HG03442 (cell line): ENCODE data around the gene DDA1.
A peak's percentile ranks its signal among the peaks of the same experiment; 100 is the strongest.

ENCODE experiments used
- ATAC-seq: cut with Tn5 transposase; IDR thresholded peaks from one replicate; pipeline ENCODE4 v1.9.1; 2021; ENCODE audit warnings: mild to moderate bottlenecking, moderate library complexity; ENCODE audit not compliant: unreplicated experiment

The DDA1 gene

DNA sequence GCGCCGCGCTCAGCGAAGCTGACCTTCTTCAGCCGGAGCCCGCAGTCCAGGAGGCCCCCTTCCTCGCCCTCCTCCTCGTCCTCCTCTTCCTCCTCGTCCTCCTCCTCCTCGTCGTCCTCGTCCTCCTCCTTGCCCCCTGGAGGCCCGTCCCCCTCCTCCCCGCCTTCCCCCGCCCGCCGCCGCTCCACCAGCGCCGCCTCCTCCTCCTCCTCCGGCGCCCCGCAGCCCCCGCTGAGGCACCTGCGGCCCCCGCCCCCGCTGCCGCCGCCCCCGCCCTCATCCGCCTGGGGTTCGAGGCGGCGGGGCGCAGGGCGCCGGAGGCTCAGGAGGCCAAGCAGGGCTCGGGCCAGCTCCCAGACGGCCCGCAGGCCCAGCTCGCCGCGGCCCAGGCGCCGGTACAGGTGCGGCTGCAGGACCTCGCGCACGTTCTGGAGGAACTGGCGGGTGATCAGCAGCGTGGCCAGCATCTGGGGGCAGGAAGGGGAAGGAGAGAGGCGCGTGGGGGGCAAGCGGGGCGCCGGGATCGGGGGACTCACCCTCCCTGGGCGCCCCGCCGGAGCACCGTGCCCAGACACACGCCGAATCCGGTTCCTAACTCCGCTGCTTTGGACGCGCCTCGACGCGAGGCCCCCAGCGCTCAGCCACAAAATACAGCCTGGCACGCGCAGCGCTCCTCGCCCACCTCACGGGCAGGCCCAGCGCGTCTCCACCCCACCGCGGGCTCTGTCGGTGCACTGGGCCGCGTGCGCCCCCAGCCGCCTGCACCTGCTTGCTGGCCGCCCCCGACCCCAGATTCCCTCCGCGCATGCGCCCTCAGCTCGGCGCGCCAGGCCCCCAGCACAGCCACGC is 19.4 kb downstream of the DDA1 start:
- ATAC-seq: no peak

DNA sequence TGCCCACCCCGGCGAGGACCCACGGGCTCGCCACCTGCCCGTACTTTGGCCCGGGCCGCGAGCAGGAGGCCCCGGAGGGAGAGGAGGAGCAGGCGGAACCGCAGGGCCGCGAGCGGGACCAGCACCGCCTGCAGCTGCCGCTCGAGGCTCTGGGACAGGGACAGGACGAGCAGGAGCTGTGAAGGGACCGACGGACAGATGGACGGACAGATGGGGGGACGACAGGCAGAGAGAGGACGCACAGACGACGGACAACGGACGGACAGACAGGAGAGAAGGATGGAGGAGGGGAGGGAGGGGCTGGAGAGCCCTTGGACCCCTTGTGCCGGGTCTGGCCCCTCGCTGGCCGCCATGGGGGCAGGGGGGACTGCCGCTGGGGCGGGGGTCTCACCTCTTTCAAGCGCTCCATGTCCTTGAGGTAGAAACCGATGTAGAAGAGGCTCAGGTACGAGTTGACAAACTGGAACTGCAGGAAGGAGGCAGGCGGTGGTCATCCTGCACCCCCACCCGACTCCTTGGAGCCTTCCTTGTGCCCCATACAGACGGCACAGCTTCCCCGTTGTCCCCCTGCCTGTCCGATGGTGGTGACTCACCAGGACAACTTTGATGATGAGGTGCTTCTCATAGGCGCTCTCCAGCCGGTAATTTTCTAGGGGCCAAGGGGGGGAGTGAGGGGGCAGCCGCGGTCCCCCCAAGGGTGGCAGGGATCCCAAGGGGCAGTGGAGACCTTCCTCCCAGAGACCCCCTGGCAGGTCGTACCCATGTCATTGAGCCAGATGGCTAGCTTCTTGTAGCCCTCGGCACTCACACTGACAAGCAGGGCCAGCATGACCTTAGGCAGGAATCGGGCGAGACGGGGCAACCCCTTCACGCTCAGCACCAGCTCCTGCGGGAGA is 20.3 kb downstream of the DDA1 start:
- no peak for ATAC-seq

DNA sequence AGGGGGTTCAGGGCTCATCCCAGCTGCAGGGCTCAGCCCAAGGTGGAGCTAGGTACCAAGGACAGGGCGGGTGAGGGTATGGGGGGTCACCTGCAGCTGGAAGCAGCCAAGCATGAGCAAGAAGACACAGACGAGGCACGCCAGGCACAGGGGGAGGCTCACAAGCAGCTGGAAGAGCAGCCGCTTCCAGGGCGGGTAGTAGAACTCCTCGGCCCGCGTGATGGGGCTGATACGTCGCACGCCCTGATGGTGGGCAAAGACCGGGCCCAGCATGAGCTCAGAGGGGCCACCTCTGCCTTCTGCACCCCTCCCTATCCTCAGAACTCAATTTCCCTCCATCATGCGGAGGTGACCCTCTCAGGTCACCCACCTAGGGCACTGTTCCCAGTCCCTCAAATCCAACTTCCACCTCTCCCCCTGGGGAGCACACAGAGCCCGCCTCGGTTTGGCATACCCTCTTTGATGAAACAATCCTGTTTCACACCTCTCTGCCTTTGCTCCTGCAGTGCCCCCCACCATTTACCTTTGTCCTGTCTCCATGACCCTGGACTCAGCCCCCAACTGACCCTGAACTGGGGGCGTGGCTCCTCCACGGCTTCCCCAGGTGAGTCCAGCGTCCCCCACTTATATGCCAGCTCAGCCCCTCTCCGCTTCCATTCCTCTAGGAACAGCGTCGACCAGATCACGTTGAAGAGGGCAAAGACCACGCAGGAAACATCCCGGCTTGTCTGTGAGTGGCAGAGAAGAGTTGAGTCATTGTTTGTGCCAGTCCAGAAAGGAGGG is 21.1 kb downstream of the DDA1 start:
- no peak for ATAC-seq

DNA sequence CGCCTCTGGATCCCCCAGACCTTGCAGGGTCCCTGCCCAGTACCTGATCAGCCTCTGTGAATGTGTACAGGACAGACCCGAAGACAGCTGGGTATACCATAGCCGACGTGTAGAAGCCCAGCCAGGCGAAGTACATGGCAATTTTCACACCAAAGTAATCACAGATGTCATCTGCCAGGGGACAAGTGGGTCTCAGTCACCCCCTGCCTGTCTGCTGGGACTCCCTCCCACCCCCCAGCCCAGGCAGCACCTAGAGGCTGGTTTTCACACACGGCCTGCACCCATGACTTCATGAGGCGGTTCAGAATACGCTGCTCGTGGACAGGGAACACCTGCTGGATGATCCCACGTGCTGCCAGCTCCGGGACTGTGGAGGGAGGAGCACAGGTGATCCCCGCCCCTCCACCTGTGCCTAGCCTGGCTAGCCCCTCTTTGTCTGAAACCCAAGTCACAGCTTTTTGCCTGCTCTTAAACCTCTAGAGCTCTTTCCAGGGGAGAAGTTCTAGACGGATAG is 21.7 kb downstream of the DDA1 start:
- ATAC-seq: no peak

DNA sequence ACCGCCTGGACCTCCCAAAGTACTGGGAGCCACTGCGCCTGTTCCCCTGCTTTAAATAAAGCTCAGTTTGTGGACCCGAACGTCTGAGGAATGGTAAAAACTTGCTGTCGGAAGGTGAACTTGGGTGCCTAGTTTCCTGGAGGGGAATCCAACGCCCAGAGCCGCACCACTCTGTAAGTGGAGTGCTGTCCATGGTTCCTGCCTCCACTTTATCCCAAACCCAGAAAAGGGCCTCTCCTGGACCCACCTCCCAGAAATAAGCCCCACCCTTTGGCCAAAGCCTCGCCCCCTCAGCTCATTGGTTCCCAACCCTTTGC is 23.0 kb downstream of the DDA1 start:
- ATAC-seq: no peak

DNA sequence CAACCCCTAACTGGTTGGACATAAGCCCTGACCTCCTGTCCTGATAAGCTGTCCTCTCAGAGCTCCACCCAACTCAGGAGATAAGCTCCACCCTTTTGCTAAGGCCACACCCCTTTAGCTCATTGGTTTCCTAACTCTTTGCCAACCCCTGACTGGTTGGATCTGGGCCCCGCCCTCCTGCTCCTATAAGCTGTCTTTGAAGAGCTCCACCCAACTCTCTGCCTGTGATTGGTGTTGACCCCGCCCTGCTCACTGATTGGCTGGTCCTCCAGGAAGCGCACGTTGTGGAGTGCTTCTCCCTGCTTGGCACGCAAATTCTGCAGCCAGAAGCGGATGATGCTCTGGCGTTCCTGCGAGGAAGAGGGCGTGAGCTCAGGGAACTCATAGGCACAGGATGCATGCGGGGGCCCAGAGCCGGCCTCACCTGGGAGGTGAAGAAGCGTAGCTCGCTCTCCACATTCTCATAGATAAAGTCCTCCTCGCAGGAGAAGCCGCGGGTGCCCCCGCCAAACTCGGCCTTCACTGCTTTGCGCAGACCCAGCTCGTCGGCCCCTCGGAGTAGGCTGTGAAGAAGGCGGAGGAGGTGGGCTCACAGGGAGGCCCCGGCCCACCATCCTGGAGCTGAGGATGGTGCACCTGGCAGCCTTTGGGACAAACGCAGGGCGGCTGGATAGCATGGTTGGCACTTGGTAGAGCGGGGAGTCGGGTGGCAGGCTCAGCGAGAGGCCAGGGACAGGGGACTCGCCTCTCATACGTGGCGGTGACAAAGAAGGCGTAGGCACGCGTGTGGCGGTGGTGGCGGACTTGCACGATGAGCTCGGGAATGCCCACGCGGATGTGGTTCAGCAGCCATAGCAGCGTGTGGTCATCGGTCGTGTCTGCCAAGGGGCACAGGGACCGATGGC is 23.6 kb downstream of the DDA1 start:
- no peak for ATAC-seq

DNA sequence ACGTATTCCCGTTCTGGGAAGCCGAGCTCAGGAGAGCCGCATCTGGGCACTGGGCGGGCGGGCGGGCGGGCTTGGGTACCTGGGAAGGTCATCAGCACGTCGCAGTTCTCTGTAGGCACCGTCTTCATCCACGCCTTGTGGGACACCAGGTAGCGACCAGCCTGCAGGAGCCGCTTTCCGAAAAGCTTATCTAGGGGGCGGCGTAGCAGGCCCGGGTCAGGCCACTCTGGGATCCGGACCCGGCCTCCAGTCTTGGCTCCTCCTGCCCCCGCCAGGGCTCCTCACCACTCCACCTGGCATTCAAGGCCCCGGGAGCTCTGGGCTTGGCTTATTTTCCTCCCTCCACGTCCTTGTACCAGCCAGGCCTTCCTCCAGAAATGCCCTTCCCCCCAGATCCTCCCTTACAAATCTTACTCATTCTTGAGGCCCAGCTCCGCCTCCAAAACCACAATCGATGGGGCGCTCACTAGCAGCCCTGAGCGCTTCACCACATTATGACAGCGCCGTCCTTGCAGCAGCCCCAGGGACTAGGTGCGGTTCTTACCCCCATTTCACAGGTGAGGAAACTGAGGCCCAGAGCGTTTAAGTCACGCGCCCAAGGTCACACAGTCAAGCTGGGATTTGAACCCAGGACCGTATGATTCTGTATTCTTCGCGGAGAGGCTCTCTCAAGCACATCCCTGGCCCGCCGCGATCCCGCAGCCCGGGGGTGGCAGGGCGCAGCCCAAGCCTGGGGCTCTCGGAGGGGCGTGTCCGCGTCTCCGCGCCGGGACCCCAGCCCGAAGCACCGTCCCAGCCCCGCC is 24.4 kb downstream of the DDA1 start:
- no peak for ATAC-seq

DNA sequence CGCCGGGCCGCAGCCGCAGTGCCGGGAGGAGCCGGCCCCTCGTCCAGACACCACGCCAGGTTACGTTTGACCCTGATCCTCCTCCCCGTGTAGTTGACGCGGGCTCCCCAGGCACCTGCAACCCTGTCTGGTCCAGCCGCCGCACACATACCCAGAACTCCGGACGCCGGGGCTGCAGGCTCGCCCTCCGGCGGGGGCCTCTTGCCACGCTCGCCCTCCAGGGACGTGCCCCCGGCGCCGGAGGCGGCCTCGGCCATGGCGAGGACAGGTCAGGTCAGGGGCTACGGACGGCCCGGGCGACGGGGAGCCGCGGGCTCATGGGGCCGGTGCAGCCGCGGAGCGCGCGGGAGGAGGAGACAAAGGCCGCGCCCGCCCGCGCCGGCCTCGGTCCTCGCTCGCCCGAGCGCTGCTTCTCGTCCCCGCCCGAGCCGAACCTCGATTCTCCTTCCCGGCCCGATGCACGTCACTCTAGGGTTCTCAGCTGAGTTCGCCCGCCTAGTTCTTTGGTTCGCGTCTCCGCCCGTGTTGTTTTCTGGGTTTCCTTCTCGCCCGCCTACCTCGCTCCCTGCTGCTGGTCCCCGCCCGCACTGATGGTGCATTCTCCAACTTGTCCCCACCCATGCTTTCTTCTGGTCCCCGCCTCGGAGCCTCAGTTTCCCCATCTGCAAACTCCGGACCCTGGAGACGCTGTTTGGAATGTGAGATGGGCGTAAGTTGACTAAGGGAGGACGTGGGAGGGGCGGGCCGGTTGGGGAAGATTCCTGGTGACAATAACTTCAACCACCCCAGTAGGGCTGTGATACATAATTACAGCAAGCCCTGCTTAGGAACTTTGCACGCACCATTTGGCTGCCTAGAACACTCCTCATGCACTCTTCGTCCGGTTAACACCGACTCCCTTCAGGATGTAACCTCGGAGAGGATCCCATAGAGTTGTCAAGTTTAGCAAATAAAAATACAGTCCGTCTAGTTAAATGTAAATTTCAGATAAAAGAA is 25.3 kb downstream of the DDA1 start, which contains the start of gene ANO8:
TSS of gene ANO8 (minus strand) at position 442 of the 996 bp plus-strand sequence. CDS start at position 257, 185 bp downstream.
- no peak for ATAC-seq

DNA sequence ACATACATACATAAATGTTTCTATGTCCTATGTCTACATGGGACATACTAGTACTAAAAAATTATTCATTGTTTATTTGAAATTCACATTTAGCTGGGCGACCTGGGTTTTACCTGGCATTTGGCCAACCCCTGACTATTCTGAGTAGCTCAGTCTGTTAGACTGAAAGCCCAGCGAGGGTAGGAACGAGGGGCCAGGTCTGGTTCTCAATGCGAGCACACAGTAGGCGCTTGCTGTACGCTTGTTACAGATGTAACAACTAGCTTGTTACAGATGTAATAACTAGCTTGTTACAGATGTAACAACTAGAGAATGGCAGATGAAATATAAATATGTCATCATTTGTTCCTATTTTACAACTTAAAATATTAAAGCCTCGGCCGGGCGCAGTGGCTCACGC is 26.2 kb downstream of the DDA1 start:
- ATAC-seq: no peak

DNA sequence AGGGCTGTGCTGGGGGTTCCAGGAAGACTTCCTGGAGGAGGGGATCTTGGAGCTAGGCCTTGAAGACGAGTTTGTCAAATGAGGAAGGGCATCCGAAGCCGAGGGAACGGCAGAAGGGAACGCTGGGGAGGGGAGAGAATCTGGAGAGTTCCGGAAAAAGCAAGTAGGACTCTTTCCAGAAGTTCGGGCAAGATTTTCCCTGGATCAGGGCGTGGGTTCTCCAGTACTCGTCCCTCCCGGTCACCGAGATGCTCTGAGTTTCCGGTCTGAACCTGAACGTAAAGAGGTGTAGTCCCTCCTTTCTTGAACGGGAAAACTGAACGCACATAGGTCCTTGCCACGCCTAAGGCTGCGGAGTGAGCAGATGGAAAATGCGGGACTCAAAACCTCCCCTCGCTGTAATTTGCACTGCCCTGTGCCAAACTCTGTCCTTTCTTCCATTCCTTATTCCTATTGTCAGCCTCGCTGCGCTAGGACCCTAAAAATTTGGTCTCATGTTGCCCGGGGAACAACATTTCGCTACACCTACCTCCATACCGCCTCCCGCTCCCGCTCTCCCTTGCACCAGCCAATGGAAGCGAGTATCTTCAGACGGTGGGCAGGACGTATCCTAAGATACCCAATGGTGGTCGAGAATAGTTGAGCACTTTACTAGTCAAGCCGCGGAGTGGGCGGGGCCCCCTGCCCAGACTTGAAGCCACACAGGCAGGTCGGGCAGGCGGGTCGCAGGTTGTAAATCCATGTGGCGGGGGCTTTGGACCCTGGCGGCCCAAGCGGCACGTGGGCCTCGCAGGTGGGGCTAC is 27.7 kb downstream of the DDA1 start, which contains the start of gene GTPBP3:
TSS of gene GTPBP3 (plus strand) at position 682 of the 803 bp plus-strand sequence. CDS start at position 741, 59 bp downstream.
- ATAC-seq: peak; percentile 76

DNA sequence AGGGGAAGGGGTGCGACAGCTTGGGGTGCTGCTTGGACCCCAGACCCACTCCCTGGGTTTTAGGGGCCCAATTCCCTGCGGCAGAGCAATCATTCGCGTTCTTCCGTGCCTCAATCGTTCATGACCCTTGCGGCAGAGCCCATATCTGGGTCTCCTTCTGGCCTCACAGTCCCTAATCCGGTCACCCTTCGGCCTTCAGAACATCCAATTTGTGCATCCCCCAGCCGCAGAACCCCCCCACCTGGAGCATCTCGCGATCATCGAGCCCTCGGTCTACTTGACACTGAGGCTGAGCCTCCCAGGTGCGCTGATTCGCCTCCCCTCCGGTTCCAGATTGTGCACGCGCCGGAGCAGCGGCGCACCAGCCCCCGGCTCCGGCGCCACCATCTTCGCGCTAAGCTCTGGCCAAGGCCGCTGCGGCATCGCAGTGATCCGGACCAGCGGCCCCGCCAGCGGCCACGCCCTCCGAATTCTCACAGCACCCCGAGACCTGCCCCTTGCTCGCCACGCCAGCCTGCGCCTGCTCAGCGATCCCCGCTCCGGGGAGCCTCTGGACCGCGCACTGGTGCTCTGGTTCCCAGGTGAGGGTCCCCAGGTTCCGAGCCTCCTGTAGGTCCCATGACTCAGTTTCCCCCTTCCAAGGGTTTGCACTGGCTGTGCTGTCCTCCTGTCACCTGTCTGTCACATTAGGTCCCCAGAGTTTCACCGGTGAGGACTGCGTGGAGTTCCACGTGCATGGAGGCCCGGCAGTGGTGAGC is 28.5 kb downstream of the DDA1 start:
- ATAC-seq: no peak

DNA sequence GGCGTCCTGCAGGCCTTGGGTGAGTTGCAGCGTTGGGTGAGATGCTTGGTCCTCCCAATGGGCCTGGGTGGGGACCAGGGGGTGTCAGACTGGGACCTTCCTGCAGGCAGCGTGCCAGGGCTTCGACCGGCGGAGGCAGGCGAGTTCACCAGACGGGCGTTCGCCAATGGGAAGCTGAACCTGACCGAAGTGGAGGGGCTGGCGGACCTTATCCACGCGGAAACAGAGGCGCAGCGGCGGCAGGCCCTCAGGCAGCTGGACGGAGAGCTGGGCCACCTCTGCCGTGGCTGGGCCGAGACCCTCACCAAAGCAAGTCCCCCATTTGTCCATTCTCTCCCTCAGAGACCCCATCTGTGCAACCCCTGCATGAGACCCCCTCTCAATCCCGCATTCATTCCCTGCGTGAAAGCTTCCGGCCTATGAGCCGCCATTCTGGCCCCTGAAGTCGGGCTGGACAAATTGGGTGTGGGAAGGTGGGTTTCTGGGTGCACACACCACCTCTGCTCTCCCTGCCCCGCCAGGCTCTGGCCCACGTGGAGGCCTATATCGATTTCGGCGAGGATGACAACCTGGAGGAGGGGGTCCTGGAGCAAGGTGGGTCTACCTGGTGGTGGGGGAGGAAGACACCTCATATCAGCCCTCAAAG is 29.2 kb downstream of the DDA1 start:
- ATAC-seq: no peak

DNA sequence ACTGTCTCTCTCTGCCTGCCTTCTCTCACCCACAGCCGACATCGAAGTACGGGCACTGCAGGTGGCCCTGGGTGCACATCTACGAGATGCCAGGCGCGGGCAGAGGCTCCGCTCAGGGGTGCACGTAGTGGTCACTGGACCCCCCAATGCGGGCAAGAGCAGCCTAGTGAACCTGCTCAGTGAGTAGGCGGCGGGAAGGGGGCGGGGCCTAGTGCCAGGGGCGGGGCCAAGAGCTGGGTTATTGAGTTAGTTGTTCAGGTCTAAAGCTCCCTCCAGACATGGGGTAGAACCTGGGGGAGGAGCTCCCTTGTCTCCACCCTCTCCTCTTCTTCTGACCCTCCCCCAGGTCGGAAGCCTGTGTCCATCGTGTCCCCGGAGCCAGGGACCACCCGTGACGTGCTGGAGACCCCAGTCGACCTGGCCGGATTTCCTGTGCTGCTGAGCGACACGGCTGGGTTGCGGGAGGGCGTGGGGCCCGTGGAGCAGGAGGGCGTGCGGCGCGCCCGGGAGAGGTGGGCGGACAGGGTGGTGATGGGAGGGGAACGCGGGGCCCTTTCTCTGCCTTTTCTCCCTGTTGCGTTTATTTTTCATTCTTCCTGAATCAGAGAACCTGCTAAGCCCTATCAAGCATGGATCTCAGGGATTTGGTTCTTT is 29.9 kb downstream of the DDA1 start:
- ATAC-seq: no peak

DNA sequence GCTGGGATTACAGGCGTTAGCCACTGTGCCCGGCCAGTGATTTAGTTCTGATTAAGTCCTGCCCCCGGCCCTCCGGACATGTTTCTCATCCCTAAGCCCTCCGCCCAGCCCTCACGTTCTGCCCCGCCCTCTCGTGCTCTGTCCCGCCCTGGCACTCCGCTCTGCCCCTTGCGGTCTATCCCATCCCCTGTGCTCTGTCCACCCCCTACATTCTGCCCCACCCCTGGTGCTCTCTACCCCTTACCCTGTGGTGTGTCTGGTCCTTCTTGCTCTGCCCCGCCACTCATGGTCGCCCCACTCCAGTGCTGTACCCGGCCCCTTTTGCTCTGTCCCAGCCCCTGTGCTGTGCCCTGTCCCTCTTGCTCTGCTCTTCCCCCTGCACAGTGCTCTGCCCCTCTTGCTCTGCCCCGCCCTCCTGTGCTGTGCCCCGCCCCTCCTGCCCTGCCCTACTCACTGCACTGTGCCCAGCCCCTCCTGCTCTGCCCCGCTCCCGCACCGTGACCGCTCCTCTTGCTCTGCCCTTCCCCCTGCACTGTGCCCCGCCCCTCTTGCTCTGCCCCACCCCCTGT is 31.0 kb downstream of the DDA1 start:
- ATAC-seq: no peak

DNA sequence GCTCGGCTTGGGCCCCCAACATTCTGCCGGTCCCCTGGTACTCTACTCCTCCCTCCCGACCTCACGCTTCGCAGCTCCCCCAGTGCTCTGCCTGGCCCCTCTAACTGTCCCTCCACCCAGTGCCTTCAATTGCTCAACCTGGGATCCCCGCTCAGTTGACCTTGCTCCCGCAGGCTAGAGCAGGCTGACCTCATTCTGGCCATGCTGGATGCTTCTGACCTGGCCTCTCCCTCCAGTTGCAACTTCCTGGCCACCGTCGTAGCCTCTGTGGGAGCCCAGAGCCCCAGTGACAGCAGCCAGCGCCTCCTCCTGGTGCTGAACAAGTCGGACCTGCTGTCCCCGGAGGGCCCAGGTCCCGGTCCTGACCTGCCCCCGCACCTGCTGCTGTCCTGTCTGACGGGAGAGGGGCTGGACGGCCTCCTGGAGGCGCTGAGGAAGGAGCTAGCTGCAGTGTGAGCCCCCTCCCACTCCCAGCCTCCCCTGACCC is 31.6 kb downstream of the DDA1 start:
- ATAC-seq: no peak
